Right renal cortex interstitium (tissue), 3 donors: ENCODE measurements around the gene CACNA2D3. TPM values are rescaled to one million over a fixed set of nuclear protein-coding genes. Genes with fewer than 3 reads are reported as not detected.

Experiments used
- DNase-seq, 3 donors: peaks; one replicate each; pipeline ENCODE4 v3.0.0-alpha.2; 2013; ENCODE audit warnings: low read depth in 3 of 3, low spot score in 2 of 3
- polyA plus RNA-seq, 3 donors: library from polyadenylated mRNA; unstranded; fragments of 120-200 nt; gene quantifications; one replicate each; pipeline ENCODE4 v1.2.1, GENCODE V29; 2013; ENCODE audit not compliant: insufficient read length in 3 of 3

The CACNA2D3 gene
- polyA plus RNA-seq, 3 donors = 1.4 to 1.8 (median 1.6) TPM

DNA sequence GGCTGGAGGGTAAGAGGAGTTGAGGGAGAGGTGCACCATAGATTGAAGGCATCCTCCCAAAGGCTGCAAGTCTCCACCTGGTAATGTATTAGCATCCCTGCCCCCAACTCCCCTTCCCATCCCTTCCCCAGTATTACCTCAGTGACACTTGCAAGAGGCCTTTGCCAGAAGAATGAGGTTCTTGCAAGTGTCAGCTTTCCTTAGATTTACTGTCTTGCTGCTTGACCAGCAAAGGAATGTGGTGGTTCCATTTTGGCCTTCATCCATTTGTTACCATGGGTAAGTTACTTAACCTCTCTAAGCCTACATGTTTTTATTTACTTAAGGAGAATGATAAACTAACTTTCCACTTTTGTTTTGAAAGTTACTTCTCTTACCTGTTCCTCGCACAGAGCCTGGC lies 696.6 kb downstream of the CACNA2D3 start:
- DNase-seq = no peak

- DNase-seq = no peak
Measured at GRCh38 chr3:54819946-54820345, 697.6 kb downstream of the CACNA2D3 start.

GRCh38 chr3:54822206-54822605 lies 699.9 kb downstream of the CACNA2D3 start:
- DNase-seq = no peak

GRCh38 chr3:54826251-54826691 lies 703.9 kb downstream of the CACNA2D3 start:
- DNase-seq = no peak

GRCh38 chr3:54827056-54827687 lies 704.8 kb downstream of the CACNA2D3 start:
- no peak for DNase-seq

DNA sequence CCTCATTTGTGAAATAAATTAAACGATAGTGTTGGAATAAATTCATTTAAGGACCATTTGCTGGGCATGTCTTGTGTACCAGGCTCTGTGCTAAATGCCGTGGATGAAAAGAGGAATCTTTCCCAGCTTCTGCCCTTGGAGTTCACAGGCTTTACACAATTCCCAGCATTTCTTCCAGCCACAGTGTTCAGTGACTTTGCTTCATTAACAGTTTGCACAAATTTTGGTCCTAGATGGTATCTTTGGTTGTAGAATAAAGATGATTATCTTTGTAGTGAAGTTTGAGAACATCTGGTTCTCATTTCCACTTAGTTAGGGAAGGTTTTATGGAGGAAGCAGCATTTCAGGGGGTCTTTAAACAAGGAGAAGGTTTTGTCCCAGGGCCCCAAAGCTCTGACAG lies 705.4 kb downstream of the CACNA2D3 start:
- no peak for DNase-seq

DNA sequence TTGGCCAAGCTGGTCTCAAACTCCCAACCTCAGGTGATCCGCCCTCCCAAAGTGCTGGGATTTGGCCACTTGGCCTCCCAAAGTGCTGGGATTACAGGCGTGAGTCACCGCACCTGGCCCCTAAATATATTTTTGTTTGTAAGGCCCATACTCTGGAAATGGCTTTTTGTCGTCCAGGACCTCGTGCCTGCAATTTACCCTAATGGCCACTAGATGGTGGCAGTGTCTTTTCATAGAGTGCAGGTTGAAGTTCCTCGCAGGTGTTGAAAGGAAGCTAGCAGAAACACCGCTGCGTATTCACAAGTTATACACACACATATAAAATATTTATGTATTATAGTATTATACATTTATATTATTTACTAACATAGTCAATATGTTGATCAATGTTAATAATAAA lies 708.3 kb downstream of the CACNA2D3 start:
- no peak for DNase-seq

GRCh38 chr3:54831112-54831511 lies 708.8 kb downstream of the CACNA2D3 start:
- no peak for DNase-seq

DNA sequence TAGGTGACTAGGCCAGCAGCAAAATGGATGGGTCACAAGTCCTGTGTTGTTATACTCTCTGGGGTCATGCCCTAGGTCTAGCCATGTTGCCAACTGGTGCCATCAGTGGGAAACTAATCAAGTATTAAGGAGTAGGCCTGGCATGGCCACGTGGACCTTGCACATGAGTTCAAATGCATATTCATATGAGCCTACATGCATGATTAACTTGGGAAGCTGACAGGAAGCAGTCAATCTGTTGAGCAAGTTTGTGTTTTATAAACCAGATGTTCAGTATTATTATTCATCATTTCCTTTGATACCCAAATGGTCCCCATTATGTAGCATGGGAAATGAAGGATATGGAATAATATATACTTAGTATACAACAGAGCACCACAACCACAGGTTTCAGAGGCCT lies 710.5 kb downstream of the CACNA2D3 start:
- no peak for DNase-seq

GRCh38 chr3:54835701-54836100 lies 713.3 kb downstream of the CACNA2D3 start:
- no peak for DNase-seq

- no peak for DNase-seq
Measured at GRCh38 chr3:54836871-54837270, 714.5 kb downstream of the CACNA2D3 start.

GRCh38 chr3:54837964-54838363 lies 715.6 kb downstream of the CACNA2D3 start:
- DNase-seq = no peak

GRCh38 chr3:54841471-54841870 lies 719.1 kb downstream of the CACNA2D3 start:
- no peak for DNase-seq

- no peak for DNase-seq
Measured at GRCh38 chr3:54843352-54843751, 721.0 kb downstream of the CACNA2D3 start.

GRCh38 chr3:54844211-54844610 lies 721.9 kb downstream of the CACNA2D3 start:
- no peak for DNase-seq

GRCh38 chr3:54845011-54845410 lies 722.7 kb downstream of the CACNA2D3 start:
- no peak for DNase-seq

- DNase-seq = no peak
Measured at GRCh38 chr3:54845551-54845950, 723.2 kb downstream of the CACNA2D3 start.

- no peak for DNase-seq
Measured at GRCh38 chr3:54846119-54846518, 723.8 kb downstream of the CACNA2D3 start.

GRCh38 chr3:54847361-54847760 lies 725.0 kb downstream of the CACNA2D3 start:
- DNase-seq = no peak

DNA sequence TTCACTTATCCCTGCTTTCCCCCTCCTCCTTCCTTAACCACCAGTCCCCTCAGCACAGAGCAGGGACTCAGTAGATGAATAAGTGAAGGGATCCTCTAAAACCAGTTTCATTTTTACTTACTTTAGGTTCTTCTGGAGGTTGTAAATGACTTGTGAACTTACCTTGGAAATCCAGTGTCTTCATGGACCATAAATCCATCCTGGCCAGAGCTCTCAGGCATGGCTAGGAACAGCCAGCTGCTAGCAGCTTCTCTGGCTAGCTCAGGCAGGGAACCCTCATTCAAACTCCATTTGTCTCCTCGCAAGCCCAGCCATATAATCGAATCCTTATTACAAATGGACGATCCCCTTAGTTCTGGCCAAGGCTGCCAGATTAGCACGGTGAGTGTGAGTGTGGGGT lies 727.0 kb downstream of the CACNA2D3 start:
- no peak for DNase-seq

DNA sequence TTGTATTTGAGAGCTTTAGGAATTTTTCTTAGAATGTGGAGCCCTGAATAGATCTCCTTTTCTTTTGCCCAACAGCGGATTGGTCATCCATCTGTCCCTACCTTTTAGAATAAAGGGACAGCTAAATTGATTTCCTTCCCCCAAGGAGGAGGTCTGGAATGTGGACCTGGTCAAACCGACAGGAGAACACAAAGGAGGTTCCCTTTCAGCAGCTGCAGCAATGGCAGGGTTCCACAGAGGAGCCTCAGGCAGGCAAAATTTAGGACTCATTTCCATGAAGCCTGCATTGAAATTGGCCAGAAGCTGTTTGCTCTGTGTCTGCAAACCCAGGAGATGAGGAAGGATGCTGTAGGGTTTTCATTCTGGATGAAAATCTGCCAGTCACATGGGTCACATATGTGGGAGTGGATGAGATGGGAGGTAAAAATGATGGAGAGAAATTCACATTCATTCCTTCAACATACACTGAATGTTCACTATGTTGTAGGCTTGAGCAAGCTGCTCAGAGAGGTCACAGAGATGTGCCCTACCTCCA lies 728.2 kb downstream of the CACNA2D3 start:
- no peak for DNase-seq

DNA sequence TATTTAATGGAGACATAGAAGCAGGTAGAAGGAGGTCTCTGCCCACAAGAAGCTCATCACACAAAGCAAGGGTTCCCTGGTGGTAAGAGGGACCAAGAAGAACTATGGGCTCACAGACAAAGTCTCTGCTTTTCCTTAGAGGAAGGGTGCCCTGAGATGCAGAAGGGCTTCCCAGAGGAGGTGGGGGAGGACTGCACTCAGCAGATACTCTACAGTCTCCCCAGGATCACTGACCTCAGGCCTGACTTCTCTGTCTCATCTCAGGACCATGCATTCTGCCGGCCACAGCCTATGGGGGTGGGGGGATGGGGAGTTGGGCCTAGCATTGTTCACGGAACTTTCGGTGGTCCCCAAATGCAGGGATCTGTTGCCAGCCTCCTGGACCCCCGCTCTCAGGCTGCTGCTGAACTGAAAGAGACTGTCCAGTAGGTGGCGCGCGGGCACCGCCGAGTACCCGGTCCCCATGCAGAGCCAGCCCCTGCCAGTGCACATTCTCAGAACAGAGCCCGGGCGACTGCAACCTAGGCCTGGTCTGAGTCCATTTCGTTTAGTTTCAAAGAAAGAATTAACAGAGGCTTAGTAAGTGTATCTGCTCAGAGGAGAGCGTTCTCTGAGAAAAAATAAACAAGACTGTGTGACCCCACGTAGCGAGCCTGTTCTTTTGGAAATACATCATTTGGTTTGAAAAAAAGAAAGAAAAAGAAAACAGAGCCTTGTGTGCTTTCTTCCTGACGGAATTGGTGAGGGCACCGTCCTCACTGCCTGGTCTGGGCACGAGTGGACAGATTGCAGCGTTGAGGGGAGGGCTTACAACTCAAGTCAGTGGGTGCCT lies 731.4 kb downstream of the CACNA2D3 start:
- no peak for DNase-seq
